Activated T-cell treated with anti-CD3 and anti-CD28 coated beads for 24 hours (primary cell): Measurements from ENCODE around the gene ASB13.
A peak's percentile ranks its signal among the peaks of the same experiment; 100 is the strongest.

Experiments used
- DNase-seq: peaks from one replicate; pipeline ENCODE4 v3.0.0-alpha.2; 2020; ENCODE audit warnings: low read depth

Gene ASB13

GRCh38 chr10:5647507-5648240 is 18.7 kb downstream of the ASB13 start:
- DNase-seq = no peak

DNA sequence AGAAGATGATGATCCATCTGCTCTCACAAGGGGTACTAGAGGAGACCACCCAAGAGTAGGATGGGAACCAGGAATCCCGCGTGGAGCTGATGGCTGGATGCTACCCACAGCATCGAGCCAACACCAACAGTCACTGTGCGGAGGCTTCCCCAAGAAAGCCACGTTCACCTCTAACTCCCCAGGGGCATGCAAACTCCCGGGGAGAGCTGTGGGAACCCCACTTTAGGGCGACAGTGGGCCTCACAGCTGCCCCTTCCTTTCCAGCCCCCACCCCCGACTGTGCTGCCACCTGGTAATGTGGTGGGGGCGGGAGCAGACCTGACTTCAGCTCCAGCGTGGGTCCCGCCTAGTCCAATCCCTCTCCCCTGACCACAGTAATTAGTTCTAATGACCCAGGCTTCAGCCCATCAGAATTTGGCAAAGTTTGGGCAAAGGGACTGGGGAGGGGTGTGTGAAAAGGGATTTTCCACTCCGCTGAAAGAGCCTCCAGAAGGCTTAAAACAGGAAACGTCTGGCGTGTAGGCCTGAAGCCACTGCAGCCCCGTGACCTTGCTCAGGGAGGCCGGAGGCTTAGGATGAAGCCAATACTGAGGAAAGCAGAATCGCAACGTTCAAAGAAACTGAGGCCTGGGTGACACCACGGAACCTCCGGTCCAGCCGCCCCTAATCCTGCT is 20.3 kb downstream of the ASB13 start:
- DNase-seq = no peak

DNA sequence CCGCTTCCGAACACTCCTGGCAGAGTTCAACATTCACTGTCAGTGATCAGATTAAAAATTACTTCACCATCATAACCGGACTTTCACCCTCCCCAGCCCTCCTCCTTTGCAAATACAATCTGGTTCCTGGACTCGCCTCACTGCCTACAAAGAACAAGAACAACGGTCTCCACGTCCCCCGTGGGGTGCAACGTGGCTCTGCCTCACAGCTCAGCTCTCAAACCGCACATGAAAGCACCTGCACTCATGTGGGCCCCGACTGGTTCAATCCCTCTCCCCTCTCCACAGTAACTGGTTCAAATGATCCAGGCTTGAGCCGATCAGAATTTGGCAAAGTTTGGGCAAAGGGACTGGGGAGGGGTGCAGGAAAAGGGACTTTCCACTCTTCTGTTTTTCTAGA is 21.0 kb downstream of the ASB13 start:
- DNase-seq = no peak

GRCh38 chr10:5644930-5645329 is 21.5 kb downstream of the ASB13 start:
- no peak for DNase-seq

GRCh38 chr10:5643346-5644067 is 22.9 kb downstream of the ASB13 start:
- no peak for DNase-seq

DNA sequence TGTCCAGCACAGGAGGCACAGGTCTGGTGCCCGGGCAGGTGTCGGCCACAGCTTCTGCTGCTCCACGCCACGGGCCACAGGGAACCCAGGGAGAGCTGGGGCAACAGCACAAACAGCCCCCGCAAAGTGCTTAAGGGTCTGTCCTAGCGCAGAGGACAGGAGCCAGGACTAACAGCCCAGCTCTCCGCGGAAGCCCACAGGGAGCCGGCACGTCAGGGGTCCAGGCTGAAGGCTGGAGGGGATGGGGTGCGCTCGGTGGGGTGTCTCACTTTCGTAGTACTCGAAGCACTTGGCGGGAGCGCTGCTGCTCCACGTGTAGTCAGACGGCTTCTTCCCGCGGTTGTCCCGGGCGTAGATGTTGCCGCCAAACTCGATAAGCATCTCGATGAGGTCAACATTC is 24.9 kb downstream of the ASB13 start:
- DNase-seq = no peak

- no peak for DNase-seq
These were observed 25.9 kb downstream of the ASB13 start for GRCh38 chr10:5640501-5640900.

DNA sequence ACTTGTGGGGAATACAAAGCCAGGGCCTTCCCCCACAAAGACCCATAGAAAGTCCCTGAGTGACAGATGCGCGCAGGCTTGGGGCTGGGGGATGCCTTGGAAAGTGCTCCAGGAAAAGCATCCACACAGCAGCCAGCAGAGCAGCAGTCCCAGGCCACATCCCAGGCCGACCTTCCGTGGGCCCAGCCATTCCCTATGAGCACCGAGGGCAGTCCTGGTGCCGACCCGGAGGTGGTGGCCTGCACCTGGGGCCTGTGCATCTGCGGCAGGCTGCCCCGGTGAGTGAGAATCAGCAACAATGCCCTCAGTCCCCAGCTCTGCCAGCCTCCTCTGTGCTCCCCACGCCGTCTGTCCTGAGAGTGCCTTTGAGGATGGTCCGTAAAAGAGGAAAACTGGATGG is 26.4 kb downstream of the ASB13 start:
- DNase-seq = no peak

DNA sequence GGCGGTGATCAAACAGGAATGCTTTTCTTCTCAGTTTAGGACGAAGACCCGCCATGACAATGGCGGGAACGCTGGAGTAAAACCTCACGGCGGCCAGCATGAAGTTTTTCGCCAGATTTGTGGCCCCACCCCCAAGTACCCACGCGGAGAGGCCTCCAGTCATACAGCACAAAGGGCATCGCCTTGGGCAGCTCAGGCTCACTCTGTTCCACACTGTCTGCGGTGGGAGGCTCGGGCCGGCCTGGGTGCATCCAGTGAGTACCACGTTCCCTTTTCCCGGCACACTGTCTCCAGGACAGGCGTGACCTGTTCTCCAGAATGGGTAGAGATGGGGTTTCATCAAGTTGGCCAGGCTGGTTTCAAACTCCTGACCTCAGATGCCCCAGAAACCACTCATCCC is 27.3 kb downstream of the ASB13 start:
- no peak for DNase-seq

DNA sequence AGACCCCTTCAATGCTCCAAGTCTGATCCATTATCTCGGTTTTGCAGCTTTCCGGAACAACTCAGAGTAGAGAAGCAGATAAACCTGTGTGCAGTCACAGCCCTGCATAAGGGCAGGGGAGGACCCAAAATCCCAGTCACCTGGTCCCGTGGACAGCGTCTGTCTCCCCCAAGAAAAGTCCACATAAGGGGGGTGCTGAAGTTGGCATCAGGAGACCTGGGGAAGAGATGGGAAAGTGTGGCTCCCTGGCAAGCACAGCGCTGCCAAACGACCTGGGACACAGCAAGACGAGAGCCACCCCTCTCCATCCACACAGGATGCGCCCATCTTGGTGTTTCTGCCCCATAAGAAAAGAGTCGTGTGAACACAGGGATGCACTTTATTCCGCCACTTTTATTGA is 27.9 kb downstream of the ASB13 start:
- no peak for DNase-seq

DNA sequence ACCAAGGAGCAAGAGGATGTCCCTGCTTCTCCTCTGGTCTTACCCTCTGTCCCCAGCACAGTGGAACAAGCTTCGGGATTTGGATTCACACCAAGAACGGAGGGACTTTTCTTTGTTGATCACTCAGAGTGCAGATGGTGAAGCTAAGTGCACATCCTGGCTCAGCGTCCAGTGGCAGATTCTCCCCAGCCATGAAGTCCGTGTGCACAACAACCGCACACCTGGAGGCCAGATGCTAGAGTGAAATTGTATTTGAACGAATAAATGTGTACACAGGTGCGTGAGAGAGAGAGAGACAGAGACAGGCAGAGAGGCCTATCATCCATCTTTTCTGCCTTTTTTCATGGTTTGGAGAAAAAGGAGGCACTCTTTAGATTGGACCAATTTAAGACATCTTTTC is 31.5 kb downstream of the ASB13 start:
- no peak for DNase-seq

DNA sequence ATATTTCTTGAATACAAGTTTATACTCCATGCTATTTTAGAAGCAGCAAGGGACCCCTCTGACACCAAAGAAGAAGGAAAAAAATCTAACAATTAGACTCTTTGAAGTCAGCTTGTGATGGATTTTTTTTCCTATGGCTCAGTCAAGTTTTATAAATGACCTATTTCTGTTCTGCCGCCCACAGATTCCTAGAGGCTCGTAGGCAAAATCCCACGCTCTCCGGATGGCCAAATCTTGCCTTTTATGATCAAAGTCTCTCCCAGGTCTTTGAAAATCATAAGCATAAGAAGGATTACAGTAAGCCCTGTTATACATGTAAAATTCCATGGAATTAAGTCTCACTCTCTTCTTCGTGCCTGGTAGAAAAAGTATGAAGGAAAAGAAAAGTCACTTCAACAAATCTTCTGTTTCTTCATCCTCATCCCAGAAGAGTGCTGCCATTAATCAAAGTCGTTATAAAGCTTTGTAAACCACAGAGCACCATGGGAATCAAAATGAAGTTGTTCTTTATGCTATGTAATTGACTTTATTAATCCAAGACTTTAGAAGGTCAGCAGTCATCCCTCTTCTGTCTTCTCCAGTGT is 33.1 kb downstream of the ASB13 start:
- DNase-seq = no peak

GRCh38 chr10:5632446-5632845 is 33.9 kb downstream of the ASB13 start:
- DNase-seq = no peak

DNA sequence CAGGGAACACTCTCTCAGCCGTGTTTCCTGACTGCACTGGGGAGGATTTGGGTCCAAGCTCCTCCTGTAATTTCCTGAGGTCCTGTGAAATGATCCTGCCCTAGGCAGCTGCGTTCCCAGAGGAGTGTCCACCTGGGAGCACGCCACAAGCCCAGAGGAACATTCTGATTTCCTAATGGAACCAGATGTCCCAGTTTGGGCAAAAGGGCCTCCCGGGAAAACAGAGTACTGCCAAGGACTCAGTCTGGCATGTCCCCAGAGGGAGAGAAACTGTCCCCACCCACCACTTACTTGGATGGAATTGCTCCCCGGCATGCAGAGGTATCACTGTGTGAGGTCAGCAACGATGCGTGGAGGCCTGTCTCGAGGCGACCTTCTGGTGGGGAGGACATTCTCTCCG is 34.5 kb downstream of the ASB13 start:
- no peak for DNase-seq

DNA sequence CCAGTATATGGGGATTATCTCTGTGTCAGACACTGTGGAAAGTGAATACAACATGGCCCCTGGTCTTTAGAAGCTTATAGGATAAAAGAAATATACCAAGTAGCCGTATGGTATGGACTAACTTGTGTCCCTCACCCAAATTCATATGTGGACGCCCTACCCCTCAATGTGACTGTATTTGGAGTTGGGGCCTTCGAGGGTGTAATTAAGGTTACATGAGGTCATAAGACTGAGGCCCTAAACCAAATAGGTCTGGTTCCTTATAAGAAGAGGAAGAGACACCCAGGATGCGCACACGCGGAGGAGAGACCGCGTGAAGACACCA is 36.3 kb downstream of the ASB13 start:
- no peak for DNase-seq

DNA sequence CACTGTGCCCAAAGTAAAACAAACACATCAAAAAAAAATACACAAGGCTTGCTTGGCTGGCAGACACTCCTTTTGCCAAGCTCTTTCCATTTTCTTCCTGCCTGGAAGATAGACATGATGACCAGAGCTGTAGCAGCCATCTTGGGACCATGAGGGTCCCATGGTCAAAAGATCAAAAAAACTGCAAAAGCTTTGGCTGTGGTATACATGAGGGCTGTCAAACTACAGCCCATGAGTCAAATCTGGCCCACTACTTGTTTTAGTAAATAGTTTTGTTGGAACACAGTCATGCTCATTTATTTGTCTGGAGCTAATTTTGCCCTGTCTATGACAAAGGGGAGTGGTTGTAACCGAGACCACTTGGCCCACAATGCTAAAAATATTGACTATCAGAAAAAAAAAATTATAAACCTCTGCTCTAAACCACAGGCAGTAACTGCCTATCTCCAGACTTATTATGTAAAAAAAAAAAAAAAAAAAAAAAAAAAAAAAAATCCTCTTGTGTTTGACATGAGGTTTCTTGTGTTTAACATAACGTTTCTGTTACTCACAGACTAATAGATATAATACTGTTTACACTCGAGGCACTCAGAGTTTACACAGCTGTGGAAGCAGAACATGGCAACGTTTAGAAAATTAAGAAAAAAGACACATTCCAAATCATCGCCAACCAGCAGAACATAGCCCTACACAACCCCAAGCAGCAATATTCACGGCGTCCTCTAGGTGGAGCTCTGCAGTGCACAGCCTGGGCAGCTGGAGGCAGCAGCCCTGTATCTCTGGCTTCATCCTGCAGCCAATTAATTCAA is 36.9 kb downstream of the ASB13 start:
- peak; percentile 79 for DNase-seq

GRCh38 chr10:5628451-5629302 is 37.7 kb downstream of the ASB13 start:
- no peak for DNase-seq

- DNase-seq = no peak
These were observed 38.8 kb downstream of the ASB13 start for GRCh38 chr10:5627486-5628044.

DNA sequence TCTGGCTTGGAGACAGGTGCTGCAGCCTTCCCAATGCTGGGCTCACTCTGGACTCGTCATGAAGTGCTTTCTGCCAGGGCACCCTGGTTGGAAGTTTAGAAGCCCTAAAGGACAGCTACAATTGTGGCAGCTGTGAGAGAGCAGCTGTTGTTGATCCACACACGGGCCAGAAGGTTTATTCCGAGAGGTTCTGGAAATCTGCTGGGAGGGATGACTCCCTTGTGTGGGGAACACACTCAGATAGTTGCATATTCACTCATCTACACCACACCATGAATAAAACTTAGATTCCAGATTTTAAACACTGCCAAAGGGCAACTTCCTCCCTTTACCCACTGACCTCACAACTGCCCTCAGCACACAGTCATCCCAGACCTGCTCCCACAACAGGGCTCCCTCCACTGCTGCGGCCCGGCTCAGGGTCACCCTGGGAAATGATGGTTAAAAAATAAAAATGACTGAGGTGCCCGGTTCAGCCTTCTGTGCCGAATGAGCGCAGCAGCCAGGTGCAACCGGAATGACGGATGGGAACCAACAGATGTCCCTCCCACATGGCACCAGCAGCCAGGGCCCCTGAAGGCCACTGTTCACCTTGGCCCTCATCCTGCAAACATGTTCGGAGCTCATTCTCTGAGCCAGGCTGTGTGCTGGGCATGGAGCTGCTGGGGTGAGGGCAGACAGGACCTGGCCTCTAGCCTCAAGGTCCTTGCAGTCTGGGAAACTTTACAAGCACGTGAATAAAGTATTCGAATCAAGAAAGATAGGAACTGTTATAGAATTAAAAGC is 40.2 kb downstream of the ASB13 start:
- no peak for DNase-seq

- no peak for DNase-seq
These were observed 41.7 kb downstream of the ASB13 start for GRCh38 chr10:5624701-5625100.
